SK-N-SH (cell line): ENCODE results near the gene TFPI.

Source experiments
- GATA2 ChIP-seq: sonication (generic); formaldehyde crosslinking; IDR thresholded peaks from 2 replicates; pipeline ENCODE4 v1.5.0; 2020; ENCODE audit warnings: mild to moderate bottlenecking, missing genetic modification reagents
- RFX5 ChIP-seq: IDR thresholded peaks from 2 replicates; pipeline ENCODE4 v1.6.1; 2012; ENCODE audit warnings: mild to moderate bottlenecking, improper control_type of control experiment, low read length
- SMC3 ChIP-seq: IDR thresholded peaks from 2 replicates; pipeline ENCODE4 v1.6.1; 2012; ENCODE audit warnings: low read depth, low read length, improper control_type of control experiment
- TAF1 ChIP-seq: IDR thresholded peaks from 2 replicates; pipeline ENCODE4 v1.6.1; 2012; ENCODE audit warnings: low read depth, mild to moderate bottlenecking, low read length, moderate library complexity, borderline replicate concordance
- TEAD4 ChIP-seq: IDR thresholded peaks from 2 replicates; pipeline ENCODE4 v1.4.0; 2012; ENCODE audit warnings: mild to moderate bottlenecking, borderline replicate concordance; ENCODE audit not compliant: insufficient read depth
- TF ChIP-seq, protein P1 (sequence below): fragments of 200-600 bp; sonication (generic); IDR thresholded peaks from 2 replicates; pipeline ENCODE4 v1.6.1; 2017; ENCODE audit warnings: antibody characterized with exemption, mild to moderate bottlenecking, moderate library complexity
- TF ChIP-seq, protein P2 (sequence below): fragments of 150-350 bp; IDR thresholded peaks from 2 replicates; pipeline ENCODE4 v1.6.1; 2016; ENCODE audit warnings: mild to moderate bottlenecking, low read depth, low read length

DNA sequence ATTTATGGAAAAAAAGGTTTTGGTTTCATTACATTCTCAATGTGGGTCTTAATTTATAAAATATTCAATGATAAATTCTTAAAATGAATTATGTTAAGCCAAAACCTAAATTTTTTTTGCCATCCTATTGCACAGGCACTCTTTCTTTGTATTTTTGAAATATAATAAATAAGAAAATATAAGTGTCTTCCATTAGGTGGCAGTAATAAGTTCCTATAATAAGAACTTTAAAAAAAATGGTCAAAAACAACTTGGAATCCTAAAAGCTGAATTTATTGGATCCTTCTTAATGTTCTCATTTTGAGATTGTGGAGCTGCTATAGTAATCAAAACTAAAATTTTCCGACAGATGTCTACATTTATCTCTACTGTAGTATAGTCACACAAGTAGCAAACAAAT lies 111.9 kb downstream of the TFPI start:
- TF ChIP-seq TAF1 (no peak), SMC3 (no peak), TEAD4 (no peak), GATA2 (CRISPR knock-in tag) (no peak), RFX5 (no peak)
- TF ChIP-seq, protein P1, sequence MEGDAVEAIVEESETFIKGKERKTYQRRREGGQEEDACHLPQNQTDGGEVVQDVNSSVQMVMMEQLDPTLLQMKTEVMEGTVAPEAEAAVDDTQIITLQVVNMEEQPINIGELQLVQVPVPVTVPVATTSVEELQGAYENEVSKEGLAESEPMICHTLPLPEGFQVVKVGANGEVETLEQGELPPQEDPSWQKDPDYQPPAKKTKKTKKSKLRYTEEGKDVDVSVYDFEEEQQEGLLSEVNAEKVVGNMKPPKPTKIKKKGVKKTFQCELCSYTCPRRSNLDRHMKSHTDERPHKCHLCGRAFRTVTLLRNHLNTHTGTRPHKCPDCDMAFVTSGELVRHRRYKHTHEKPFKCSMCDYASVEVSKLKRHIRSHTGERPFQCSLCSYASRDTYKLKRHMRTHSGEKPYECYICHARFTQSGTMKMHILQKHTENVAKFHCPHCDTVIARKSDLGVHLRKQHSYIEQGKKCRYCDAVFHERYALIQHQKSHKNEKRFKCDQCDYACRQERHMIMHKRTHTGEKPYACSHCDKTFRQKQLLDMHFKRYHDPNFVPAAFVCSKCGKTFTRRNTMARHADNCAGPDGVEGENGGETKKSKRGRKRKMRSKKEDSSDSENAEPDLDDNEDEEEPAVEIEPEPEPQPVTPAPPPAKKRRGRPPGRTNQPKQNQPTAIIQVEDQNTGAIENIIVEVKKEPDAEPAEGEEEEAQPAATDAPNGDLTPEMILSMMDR, result peak; percentile 55
- TF ChIP-seq, protein P2, sequence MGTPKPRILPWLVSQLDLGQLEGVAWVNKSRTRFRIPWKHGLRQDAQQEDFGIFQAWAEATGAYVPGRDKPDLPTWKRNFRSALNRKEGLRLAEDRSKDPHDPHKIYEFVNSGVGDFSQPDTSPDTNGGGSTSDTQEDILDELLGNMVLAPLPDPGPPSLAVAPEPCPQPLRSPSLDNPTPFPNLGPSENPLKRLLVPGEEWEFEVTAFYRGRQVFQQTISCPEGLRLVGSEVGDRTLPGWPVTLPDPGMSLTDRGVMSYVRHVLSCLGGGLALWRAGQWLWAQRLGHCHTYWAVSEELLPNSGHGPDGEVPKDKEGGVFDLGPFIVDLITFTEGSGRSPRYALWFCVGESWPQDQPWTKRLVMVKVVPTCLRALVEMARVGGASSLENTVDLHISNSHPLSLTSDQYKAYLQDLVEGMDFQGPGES, result no peak
